Stimulated activated CD4-positive, alpha-beta T cell treated with anti-CD3 and anti-CD28 coated beads, Interleukin-15, amount 100 ng/mL, for 24 hours (primary cell): ENCODE data around the gene THSD7B.
"Not testable (repeated sequence)": the region's sequence is repeated elsewhere in the genome, so short reads cannot be mapped to it uniquely, and the experiment has no call there.

Experiments
- DNase-seq: peaks from one replicate; pipeline ENCODE4 v3.0.0-alpha.2; 2020

Gene THSD7B, protein sequence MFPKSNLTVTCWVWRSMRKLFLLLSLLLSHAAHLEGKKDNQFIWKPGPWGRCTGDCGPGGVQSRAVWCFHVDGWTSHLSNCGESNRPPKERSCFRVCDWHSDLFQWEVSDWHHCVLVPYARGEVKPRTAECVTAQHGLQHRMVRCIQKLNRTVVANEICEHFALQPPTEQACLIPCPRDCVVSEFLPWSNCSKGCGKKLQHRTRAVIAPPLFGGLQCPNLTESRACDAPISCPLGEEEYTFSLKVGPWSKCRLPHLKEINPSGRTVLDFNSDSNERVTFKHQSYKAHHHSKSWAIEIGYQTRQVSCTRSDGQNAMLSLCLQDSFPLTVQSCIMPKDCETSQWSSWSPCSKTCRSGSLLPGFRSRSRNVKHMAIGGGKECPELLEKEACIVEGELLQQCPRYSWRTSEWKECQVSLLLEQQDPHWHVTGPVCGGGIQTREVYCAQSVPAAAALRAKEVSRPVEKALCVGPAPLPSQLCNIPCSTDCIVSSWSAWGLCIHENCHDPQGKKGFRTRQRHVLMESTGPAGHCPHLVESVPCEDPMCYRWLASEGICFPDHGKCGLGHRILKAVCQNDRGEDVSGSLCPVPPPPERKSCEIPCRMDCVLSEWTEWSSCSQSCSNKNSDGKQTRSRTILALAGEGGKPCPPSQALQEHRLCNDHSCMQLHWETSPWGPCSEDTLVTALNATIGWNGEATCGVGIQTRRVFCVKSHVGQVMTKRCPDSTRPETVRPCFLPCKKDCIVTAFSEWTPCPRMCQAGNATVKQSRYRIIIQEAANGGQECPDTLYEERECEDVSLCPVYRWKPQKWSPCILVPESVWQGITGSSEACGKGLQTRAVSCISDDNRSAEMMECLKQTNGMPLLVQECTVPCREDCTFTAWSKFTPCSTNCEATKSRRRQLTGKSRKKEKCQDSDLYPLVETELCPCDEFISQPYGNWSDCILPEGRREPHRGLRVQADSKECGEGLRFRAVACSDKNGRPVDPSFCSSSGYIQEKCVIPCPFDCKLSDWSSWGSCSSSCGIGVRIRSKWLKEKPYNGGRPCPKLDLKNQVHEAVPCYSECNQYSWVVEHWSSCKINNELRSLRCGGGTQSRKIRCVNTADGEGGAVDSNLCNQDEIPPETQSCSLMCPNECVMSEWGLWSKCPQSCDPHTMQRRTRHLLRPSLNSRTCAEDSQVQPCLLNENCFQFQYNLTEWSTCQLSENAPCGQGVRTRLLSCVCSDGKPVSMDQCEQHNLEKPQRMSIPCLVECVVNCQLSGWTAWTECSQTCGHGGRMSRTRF (N-terminal part only)

DNA sequence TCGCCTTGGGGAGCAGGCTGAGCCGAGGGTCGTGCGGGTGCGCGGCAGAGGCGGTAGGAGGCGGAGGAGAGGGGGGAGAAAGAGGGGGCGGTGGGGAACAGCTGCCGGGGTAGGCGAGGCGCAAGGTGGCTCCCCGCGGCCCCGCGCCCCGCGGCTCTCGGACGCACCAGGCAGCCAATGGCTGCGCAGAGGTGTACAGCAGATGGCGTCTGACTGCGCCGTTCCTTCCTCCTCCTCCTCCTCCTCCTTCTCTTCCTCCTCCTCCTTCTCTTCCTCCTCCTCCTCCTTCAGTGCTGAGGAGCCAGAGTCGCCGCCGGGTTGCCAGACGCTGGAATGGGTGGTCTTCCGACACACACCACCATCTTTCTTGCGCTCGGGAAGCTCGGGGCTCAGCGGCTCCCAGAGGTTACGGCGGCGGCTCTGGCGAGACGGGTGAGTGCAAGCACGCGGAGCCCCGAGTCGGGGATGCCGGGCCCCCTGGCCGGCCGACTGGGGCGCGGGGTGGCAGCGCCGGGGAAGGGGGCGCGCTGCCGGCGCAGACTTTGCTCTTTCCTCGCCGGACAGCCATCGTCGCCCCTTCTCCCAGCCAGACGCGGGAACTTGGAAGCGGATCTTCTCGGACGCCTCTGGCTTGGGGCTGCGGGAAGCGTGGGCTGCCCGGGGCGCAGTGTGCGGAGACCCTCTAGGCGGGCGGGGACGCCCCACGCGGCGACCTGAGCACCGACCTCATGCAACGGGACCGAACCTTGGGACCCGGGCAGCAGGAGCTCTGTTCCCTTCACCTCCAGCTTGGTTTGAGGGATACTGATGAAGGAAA is at the start of gene THSD7B:
TSS of gene THSD7B (plus strand) at position 290 of the 817 bp plus-strand sequence. CDS start 116,634 bp downstream, outside the sequence.
- peak; percentile 13 for DNase-seq

GRCh38 chr2:136718273-136718672 is 47.1 kb upstream of the THSD7B start:
- DNase-seq, result no peak

DNA sequence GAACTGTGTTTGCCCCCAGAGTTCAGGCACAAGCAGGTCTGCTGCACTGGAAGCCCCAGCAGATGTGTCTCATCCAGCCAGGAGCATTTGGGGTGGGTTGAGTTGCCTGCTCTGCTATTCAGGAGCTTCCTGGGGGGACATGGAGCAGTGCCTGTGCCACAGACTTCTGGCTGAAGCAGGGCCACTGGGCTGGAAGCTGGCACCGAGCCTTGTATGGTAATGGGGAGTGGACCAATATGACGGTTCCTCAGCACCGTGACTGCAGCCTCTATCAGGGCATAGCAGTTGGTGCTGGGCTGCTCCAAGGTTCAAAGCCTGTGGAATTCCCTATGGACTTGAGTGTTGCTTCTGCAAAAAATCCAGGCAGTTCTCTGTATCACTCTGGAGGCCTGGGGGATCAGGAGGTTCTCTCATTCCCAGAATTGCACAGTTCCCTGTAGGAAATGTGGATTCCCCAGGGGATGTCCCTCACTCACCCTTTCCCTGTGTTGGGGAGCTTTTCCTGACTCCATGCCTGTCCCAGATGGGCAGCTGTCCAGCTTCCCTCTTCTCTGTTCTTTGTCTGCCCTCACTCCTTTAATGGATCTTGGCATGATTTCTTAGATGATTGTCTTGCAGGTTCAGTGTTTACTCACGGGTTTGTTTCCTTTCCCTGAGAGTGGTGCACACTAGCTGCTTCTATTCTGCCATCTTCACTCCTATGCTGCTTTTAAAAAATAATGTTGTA is 37.2 kb upstream of the THSD7B start:
- no peak for DNase-seq

DNA sequence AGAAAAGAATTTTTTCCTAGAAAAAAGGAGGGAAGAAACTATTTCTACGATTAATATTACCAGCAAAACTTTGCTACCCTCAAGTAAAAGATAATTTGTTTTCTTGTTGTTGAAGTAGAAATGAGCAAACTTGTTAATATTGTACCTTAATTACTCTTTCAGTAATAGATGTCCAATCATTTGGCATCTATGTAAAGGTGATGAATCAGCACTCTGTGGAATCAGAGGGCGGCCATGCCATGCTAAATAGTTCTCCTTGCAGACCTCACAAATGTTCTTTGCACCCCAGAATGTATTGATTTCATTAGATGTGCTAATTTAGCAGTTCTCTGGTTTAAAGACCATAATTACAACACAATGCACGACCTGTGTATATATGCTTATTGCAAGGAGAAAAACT is 29.1 kb upstream of the THSD7B start:
- DNase-seq, result no peak

DNA sequence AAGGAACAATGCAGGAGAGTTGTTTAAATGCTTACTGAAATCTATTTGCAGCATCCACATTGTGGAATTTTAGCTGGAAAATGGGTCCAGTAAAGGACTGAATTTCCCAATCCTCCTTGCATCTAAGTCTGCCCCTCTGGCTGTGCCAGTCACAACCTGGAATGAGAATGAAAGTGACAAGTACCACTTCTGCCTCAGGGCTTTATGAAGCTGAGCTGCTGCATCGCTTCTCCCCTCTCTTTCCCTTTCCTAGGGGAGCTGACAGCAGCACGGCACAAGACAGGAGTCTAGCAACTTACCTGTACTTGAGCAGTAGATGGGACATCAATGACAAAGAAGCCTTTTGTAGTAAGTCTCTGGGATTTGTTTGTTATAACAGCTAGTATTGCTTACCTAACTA is 27.3 kb upstream of the THSD7B start:
- no peak for DNase-seq

DNA sequence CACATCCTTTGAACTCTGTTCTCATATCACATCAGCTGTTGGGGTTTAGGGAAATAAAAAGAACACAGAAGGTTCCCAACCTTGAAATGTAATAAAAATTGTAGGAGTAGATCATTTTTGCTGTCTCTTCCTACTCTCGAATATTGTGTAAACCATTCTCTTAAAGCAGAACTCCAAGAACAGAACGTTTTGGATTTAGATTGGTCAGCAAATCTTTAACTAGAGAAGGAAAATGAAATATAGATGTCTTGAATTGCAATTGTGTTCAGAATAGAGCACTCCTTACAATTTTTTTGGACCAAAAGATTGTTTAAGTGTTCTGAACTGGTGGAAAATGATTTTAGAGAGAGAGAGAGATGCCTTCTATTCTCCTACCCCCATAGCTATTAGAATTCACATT is 23.9 kb upstream of the THSD7B start:
- DNase-seq, result no peak

DNA sequence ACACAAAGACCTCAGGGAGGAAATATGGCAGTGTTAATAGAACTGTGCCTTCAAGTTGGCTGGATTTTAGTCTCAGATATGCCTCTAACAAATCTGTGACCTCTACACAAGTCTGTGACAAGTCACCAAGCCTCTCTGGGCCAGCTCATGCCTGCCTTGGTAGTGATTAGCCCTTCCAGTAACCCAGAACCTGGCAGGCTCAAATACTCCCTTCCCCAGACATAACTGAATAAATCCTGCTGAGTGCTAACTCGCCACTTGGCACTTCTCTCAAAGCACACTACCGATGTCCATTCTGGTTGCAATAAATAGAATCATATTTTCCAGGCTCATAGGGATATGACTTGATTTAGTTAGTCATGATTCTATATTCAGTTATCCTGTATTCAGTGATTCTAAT is 15.3 kb upstream of the THSD7B start:
- DNase-seq, result no peak

- no peak for DNase-seq
Measured at GRCh38 chr2:136751406-136751805, 13.9 kb upstream of the THSD7B start.

DNA sequence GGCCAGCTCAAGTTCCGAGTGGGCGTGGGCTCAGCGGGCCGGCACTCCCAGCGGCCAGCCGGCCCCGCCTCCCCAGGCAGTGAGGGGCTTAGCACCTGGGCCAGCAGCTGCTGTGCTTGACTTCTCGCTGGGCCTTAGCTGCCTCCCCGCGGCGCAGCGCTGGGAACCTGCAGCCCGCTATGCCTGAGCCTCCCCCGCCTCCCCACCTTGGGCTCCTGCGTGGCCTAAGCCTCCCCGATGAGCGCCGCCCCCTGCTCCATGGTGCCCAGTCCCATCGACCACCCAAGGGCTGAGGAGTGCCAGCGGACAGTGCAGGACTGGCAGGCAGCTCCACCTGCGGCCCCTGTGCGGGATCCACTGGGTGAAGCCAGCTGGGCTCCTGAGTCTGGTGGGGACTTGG is 6.8 kb upstream of the THSD7B start:
- DNase-seq, result not testable (repeated sequence)

DNA sequence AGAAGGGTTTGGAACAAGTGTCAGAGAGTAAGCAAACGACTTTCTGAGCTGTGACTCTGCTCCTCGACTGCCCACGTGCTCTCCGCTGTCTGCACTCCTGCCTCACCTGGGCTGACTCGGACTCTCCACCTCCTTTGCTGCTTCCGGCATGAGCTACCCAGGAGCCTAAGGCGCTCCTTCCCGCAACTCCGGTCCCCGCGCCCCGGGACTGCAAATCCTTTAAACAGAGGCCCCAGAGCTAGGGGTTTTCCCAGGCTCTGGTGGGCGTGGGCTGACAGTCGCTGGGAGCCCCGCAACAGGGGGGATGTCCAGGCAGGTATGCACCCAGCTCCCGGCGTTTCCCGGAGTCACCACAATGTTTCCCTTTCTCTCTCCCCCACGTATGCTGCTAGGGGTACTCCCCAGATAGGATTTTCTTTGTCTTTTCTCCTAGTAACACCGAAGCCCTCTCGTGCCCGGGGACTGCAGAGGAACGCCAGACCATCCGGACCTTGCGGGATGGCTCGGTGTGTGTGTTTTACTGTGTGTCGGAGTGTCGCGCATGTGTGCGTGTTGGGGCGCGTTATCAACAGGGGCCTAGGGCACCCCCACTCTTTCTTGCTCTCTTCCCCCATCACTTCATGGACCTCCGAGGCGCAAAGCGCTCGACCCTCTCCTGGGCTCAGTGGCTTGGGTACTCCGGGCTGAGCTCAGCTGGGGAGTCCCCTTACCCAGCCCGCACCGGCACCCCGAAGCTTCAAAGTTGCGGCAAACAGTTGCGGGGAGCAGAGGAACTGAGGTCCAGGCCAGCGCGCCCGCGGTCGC is 691 bp upstream of the THSD7B start:
- peak; percentile 4 for DNase-seq

DNA sequence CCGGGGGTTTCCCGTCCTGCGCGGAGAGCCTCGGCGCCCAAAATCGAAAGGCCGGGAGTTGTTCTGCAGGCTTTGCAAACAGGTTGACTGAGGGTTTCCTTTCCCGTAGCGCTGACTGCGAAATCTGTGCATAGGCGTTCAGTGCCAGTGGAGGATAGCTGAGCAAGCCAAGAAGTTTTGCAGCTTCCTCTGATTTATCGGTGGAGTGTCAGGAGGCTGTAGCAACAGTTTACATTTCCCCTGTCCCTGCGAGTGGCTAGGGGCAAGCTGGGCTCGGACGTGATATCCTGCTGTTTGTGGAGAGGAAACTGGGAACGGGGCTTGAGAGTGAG is 694 bp downstream of the THSD7B start:
- no peak for DNase-seq

DNA sequence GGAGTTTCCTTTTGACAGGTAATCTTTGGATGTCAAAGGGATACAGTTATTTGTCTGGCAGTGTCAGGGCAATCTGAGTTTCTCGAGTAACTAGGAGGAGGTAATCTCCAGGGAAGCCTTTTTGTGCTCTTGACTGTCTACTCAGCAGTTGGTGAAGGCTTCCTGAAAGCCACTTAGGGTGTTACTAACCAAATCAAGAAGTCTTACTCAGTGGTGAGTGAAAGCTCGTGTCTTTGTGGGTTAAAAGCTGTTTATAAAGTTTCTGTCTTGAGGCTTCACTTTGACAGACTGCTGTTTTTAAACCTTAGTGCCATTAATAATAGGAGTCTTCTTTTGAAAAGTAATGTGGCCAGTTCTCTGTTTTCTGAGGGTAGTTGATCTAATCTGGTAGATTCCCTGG is 1.7 kb downstream of the THSD7B start:
- no peak for DNase-seq

DNA sequence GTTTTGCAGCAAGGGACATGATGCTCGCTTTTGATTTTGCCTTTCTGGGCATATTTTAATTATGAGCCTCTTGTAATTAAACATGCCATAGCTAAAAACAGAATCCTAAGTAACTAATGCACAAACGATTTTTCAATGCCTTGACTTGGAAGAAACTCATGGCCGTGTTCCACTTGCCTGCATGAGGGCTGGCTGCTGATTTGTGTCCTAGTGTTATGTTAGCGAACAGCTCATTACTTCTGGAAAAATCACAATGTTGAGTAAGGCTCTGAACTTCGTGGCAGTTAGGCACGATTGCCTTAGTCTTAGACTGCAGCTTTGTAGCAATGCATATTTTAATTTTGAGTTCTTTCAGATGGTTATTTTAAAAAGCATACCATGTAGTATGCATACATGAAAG is 4.5 kb downstream of the THSD7B start:
- DNase-seq, result no peak

DNA sequence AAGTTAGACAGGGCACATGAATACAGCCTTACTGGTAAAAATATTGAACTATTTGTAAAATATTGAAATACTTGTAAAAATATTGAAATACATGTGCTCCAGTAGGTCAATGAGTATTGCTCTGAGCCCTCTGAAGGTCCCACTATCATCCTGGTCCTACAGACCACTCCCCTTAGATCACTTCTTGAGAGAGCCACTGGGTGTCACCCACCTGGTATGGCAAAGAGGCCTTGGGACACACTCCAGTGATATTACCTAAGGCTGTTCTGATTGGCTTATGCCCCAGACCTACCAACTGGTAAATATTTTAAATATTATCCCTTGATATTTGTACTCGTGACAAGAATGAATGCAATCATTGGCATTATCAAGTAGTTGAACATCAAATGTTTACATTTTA is 5.0 kb downstream of the THSD7B start:
- no peak for DNase-seq

GRCh38 chr2:136777391-136777790 is 12.0 kb downstream of the THSD7B start:
- no peak for DNase-seq

DNA sequence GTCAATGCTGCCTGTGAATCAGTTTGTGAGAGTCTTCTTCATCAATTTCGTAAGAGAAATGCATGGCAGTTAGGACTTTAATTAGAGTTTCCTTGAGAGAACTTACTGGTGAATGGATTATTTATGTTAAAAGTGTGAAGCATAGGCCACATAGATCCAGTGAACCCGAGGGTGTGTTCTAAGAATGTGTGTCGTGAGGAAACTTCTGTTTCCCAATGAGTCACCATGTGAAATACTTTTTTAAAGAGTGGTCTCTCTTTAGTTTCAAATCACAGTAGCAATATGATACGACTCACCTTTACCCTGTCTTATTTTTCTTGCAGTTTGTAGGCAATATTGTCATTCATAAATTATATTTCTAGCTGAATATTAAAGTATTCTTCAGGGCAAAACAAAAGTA is 18.5 kb downstream of the THSD7B start:
- no peak for DNase-seq

DNA sequence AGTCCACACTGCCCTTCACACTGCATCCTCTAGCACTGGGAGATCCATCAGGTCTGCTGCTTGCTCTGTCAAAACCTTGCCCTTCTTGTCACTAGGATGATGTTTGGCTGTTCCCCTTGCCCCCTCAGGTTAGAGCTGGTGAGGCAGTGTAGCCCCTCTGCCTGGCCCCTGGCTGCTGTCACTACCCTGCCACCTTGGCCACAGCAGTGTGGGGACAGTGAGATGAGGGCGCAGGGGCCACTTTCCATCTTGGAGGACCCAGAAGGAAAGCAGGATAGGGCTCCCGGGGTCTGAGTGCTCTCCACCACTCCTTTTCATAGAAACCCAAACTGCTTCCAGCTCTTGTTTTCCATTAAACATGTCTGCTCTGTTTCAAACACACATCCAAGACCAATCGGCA is 19.9 kb downstream of the THSD7B start:
- no peak for DNase-seq

GRCh38 chr2:136787970-136788369 is 22.6 kb downstream of the THSD7B start:
- no peak for DNase-seq

DNA sequence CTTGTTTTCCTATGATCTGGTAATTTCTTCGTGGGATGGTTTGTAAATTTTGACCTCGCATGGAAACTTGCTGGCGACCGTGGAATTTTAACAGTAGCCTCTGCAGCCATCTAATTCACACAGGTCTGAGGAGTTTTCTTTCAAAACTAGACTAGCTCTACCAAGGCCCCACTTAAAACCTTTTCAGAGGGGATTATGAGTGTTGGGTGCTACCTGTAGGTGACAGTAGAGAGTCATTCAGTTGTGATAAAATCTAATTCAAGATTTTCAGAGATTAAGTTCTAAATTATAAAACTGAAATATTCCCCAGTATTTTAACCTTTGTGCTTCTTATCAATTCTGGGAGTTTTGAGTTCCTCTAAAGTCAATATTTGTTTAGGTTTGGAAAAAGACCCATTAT is 31.0 kb downstream of the THSD7B start:
- no peak for DNase-seq

- DNase-seq, result no peak
Measured at GRCh38 chr2:136798766-136799165, 33.4 kb downstream of the THSD7B start.

GRCh38 chr2:136801661-136802060 is 36.3 kb downstream of the THSD7B start:
- DNase-seq, result no peak
